ENCODE measurements around the gene ANXA11. TPM values are rescaled to one million over a fixed set of nuclear protein-coding genes. Genes with fewer than 3 reads are reported as not detected.

ANXA11 gene
- total RNA-seq, 2 donors from 2014 or later = 104 to 134 TPM

- no peak overlapping the region for H3K27ac Mint-ChIP-seq
- H3K27me3 Mint-ChIP-seq (ENCODE audit: insufficient read depth) = no peaks in the 10 kb centered on the region
Measured at GRCh38 chr10:80154626-80154977, 50.7 kb downstream of the ANXA11 start.

GRCh38 chr10:80153460-80153859 lies 51.9 kb downstream of the ANXA11 start:
- H3K27ac Mint-ChIP-seq = no peak overlapping the region
- peaks cover 42% of the 10 kb centered on the region for H3K36me3 Mint-ChIP-seq (ENCODE audit: low read depth)
- no peak overlapping the region for H3K27ac ChIP-seq (ENCODE audit: low read depth, low read length)

More at GRCh38 chr10:80154626-80154977, 50.7 kb downstream of the ANXA11 start:
- H3K4me3 Mint-ChIP-seq = no peak overlapping the region
- Histone ChIP-seq H3K27ac (ENCODE audit: low read depth, low read length) (no peak overlapping the region), H3K4me1 (ENCODE audit: control insufficient read depth, insufficient read depth, low read length) (no peaks in the 10 kb centered on the region), H3K36me3 (ENCODE audit: control insufficient read depth, insufficient read depth, low read length) (peaks cover 82% of the 10 kb centered on the region), H3K27me3 (ENCODE audit: control insufficient read depth, insufficient read depth, low read length, poor library complexity, severe bottlenecking) (no peaks in the 10 kb centered on the region), H3K4me3 (ENCODE audit: low read length) (no peak overlapping the region), H3K9ac (ENCODE audit: extremely low read depth, low read length, poor library complexity, severe bottlenecking) (no peak overlapping the region), H3K9me3 (ENCODE audit: control insufficient read depth, low read length) (no peaks in the 10 kb centered on the region)
- peaks cover 38% of the 10 kb centered on the region for H3K36me3 Mint-ChIP-seq (ENCODE audit: low read depth)
- no peaks in the 10 kb centered on the region for H3K9me3 Mint-ChIP-seq
- no peaks in the 10 kb centered on the region for H3K4me1 Mint-ChIP-seq
- WGBS, 2 experiments (ENCODE audit: insufficient coverage in 1 of 2, insufficient read length in 1 of 2) = 96 to 100% methylated on average over 1 to 5 of the region's 5 CpGs
- no peak for DNase-seq
- TF ChIP-seq CTCF (conservative IDR thresholded peaks at IDR 0.05) = no peak

DNA sequence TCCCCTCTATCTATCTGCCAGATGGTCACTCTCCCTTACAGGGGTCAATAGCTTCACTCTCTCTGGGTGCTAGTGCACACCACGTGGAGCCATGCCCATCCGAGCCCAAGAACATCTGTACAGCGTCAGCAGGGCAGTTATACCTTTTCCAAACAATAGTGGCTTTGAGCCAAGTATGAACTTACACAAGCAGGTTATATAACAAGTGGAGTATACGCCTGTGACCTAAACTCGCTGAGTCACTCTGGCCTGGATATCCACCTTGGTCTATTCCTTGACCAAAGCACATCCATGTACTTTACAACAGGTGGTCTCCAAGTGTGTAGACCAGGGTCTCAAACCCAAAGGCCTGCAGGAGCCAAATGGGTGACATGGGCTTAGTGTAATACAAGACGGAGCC lies 52.5 kb downstream of the ANXA11 start:
- H3K9me3 Mint-ChIP-seq = no peaks in the 10 kb centered on the region
- H3K4me1 Mint-ChIP-seq = no peaks in the 10 kb centered on the region
- no peaks in the 10 kb centered on the region for H3K27me3 Mint-ChIP-seq (ENCODE audit: insufficient read depth)
- H3K4me1 ChIP-seq (ENCODE audit: control insufficient read depth, insufficient read depth, low read length) = no peaks in the 10 kb centered on the region
- H3K4me3 ChIP-seq (ENCODE audit: low read length) = no peak overlapping the region
- H3K27ac Mint-ChIP-seq = no peak overlapping the region
- no peaks in the 10 kb centered on the region for H3K9me3 ChIP-seq (ENCODE audit: control insufficient read depth, low read length)
- H3K27ac ChIP-seq (ENCODE audit: low read depth, low read length) = no peak overlapping the region
- no peak overlapping the region for H3K4me3 Mint-ChIP-seq
- H3K36me3 Mint-ChIP-seq (ENCODE audit: low read depth) = peaks cover 42% of the 10 kb centered on the region
- WGBS, 2 experiments (ENCODE audit: insufficient coverage in 1 of 2, insufficient read length in 1 of 2) = 91 to 93% methylated on average over 6 of the region's 6 CpGs
- no peaks in the 10 kb centered on the region for H3K27me3 ChIP-seq (ENCODE audit: control insufficient read depth, insufficient read depth, low read length, poor library complexity, severe bottlenecking)
- no peak for DNase-seq
- TF ChIP-seq CTCF (conservative IDR thresholded peaks at IDR 0.05) = no peak
- H3K9ac ChIP-seq (ENCODE audit: extremely low read depth, low read length, poor library complexity, severe bottlenecking) = no peak overlapping the region
- H3K36me3 ChIP-seq (ENCODE audit: control insufficient read depth, insufficient read depth, low read length) = peaks cover 74% of the 10 kb centered on the region

More at GRCh38 chr10:80153460-80153859, 51.9 kb downstream of the ANXA11 start:
- no peaks in the 10 kb centered on the region for H3K27me3 ChIP-seq (ENCODE audit: control insufficient read depth, insufficient read depth, low read length, poor library complexity, severe bottlenecking)
- no peak for TF ChIP-seq CTCF (conservative IDR thresholded peaks at IDR 0.05)
- no peaks in the 10 kb centered on the region for H3K9me3 ChIP-seq (ENCODE audit: control insufficient read depth, low read length)
- H3K4me3 ChIP-seq (ENCODE audit: low read length) = no peak overlapping the region
- WGBS, 2 experiments (ENCODE audit: insufficient coverage in 1 of 2, insufficient read length in 1 of 2) = 65 to 89% methylated on average over 2 to 3 of the region's 3 CpGs
- Mint-ChIP-seq H3K4me3 (no peak overlapping the region), H3K4me1 (no peaks in the 10 kb centered on the region), H3K27me3 (ENCODE audit: insufficient read depth) (no peaks in the 10 kb centered on the region), H3K9me3 (no peaks in the 10 kb centered on the region)
- no peaks in the 10 kb centered on the region for H3K4me1 ChIP-seq (ENCODE audit: control insufficient read depth, insufficient read depth, low read length)
- H3K36me3 ChIP-seq (ENCODE audit: control insufficient read depth, insufficient read depth, low read length) = peaks cover 79% of the 10 kb centered on the region
- H3K9ac ChIP-seq (ENCODE audit: extremely low read depth, low read length, poor library complexity, severe bottlenecking) = no peak overlapping the region
- no peak for DNase-seq

Data from endodermal cell (in vitro differentiated cells).